SK-N-SH (cell line): ENCODE results near the gene TGFBI. TPM values are rescaled to one million over a fixed set of nuclear protein-coding genes. Genes with fewer than 3 reads are reported as not detected.
A peak's percentile ranks its signal among the peaks of the same experiment; 100 is the strongest.

ENCODE experiments used
- CTCF ChIA-PET: fragments of 300-600, 350-600 bp; formaldehyde crosslinking; extraction: SDS; loops from one replicate; lab custom pipeline; 2021; lab: Yijun Ruan, JAX
- POLR2A ChIA-PET: fragments of 350-600 bp; sonication (Branson Sonifier 250); formaldehyde crosslinking; extraction: SDS; loops from one replicate; lab custom pipeline; 2020; ENCODE audit warnings: antibody characterized with exemption, inconsistent platforms; lab: Yijun Ruan, JAX
- DNase-seq: peaks from one replicate; pipeline ENCODE4 v3.0.0; 2012
- H2AFZ ChIP-seq: fragments of 200-600 bp; sonication (generic); 2 replicates; pipeline ENCODE4 v1.8.1; 2016; ENCODE audit warnings: antibody characterized with exemption, mild to moderate bottlenecking, low read depth
- H3F3A ChIP-seq: fragments of 200-600 bp; sonication (generic); replicated peaks from 2 replicates; pipeline ENCODE3; 2016; ENCODE audit warnings: antibody characterized with exemption, mild to moderate bottlenecking; ENCODE audit not compliant: insufficient read depth
- H3K27ac ChIP-seq, 2 experiments: fragments of 200-500 bp in 1 of 2; fragments of 200-600 bp in 1 of 2; sonication (Bioruptor generic) in 1 of 2; sonication (generic), shearing (Covaris generic) in 1 of 2; 2 replicates each; pipeline versions ENCODE4 v1.5.1 to v1.6.1; 2014 to 2016; ENCODE audit warnings: low read depth in 2 of 2, inconsistent platforms in 1 of 2, low read length in 1 of 2, mild to moderate bottlenecking in 1 of 2, mixed read lengths in 1 of 2
- H3K27me3 ChIP-seq: fragments of 200-600 bp; sonication (generic), shearing (Covaris generic); 2 replicates; pipeline ENCODE4 v1.6.1; 2016; ENCODE audit warnings: mixed run types; ENCODE audit not compliant: insufficient read depth
- H3K36me3 ChIP-seq, 2 experiments: fragments of 200-500 bp in 1 of 2; fragments of 200-600 bp in 1 of 2; sonication (Bioruptor generic) in 1 of 2; sonication (generic) in 1 of 2; replicated peaks in 1 of 2; 2 replicates each; pipeline versions ENCODE3 to v1.5.1; 2014 to 2016; ENCODE audit warnings: low read length in 1 of 2, mild to moderate bottlenecking in 1 of 2; ENCODE audit not compliant: insufficient read depth in 2 of 2, control insufficient read depth in 1 of 2
- H3K4me1 ChIP-seq, 2 experiments: fragments of 200-500 bp in 1 of 2; fragments of 200-600 bp in 1 of 2; sonication (Bioruptor generic) in 1 of 2; sonication (generic), shearing (Covaris generic) in 1 of 2; 2 replicates each; pipeline versions ENCODE4 v1.5.1 to v1.6.1; 2014 to 2016; ENCODE audit warnings: low read depth in 1 of 2, low read length in 1 of 2, mixed run types in 1 of 2; ENCODE audit not compliant: insufficient read depth in 2 of 2, control insufficient read depth in 1 of 2
- H3K4me2 ChIP-seq: fragments of 200-600 bp; sonication (generic), shearing (Covaris generic); 2 replicates; pipeline ENCODE4 v1.6.1; 2017; ENCODE audit warnings: mixed run types
- H3K4me3 ChIP-seq, 2 experiments: fragments of 200-500 bp in 1 of 2; fragments of 200-600 bp in 1 of 2; sonication (Bioruptor generic) in 1 of 2; sonication (generic), shearing (Covaris generic) in 1 of 2; 2 replicates each; pipeline versions ENCODE4 v1.5.1 to v1.8.1; 2014 to 2016; ENCODE audit warnings: low read depth in 2 of 2, inconsistent platforms in 1 of 2, low read length in 1 of 2, mild to moderate bottlenecking in 1 of 2, mixed read lengths in 1 of 2, moderate library complexity in 1 of 2
- H3K79me2 ChIP-seq: fragments of 200-600 bp; sonication (generic); 2 replicates; pipeline ENCODE4 v1.8.1; 2017; ENCODE audit warnings: mild to moderate bottlenecking; ENCODE audit not compliant: insufficient read depth
- H3K9ac ChIP-seq: fragments of 200-600 bp; sonication (generic); 2 replicates; pipeline ENCODE4 v1.6.1; 2017; ENCODE audit warnings: mixed run types
- H3K9me2 ChIP-seq: fragments of 200-600 bp; sonication (generic); 2 replicates; pipeline ENCODE4 v1.6.1; 2017; ENCODE audit warnings: mixed run types
- H3K9me3 ChIP-seq: fragments of 200-600 bp; sonication (generic); 2 replicates; pipeline ENCODE4 v1.6.1; 2017; ENCODE audit warnings: mixed run types, mild to moderate bottlenecking, moderate library complexity
- H4K20me1 ChIP-seq: fragments of 200-600 bp; sonication (generic); 2 replicates; pipeline ENCODE4 v1.6.1; 2017; ENCODE audit warnings: mild to moderate bottlenecking, mixed run types; ENCODE audit not compliant: insufficient read depth
- FOXJ3 ChIP-seq: sonication (generic); formaldehyde crosslinking; IDR thresholded peaks from 2 replicates; pipeline ENCODE4 v1.5.1; 2020; ENCODE audit warnings: mild to moderate bottlenecking, missing genetic modification reagents
- FOXM1 ChIP-seq: IDR thresholded peaks from 2 replicates; pipeline ENCODE4 v1.4.0; 2012; ENCODE audit warnings: low read depth, mild to moderate bottlenecking
- GABPA ChIP-seq: IDR thresholded peaks from 2 replicates; pipeline ENCODE4 v1.4.0; 2012; ENCODE audit warnings: low read depth, mild to moderate bottlenecking
- GATA2 ChIP-seq: sonication (generic); formaldehyde crosslinking; IDR thresholded peaks from 2 replicates; pipeline ENCODE4 v1.5.0; 2020; ENCODE audit warnings: mild to moderate bottlenecking, missing genetic modification reagents
- IRF3 ChIP-seq: fragments of 150-350 bp; IDR thresholded peaks from 2 replicates; pipeline ENCODE4 v1.6.1; 2016; ENCODE audit warnings: mild to moderate bottlenecking, low read depth, low read length
- JUND ChIP-seq: IDR thresholded peaks from 2 replicates; pipeline ENCODE4 v1.4.0; 2012
- MEF2A ChIP-seq: IDR thresholded peaks from 2 replicates; pipeline ENCODE4 v1.4.0; 2012; ENCODE audit warnings: low read depth, borderline replicate concordance
- NFIC ChIP-seq: IDR thresholded peaks from 2 replicates; pipeline ENCODE4 v1.4.0; 2012; ENCODE audit warnings: borderline replicate concordance
- PBX3 ChIP-seq: IDR thresholded peaks from 2 replicates; pipeline ENCODE4; 2012
- POLR2AphosphoS5 ChIP-seq: IDR thresholded peaks from 2 replicates; pipeline ENCODE4 v1.6.1; 2012; ENCODE audit warnings: low read depth, low read length
- RCOR1 ChIP-seq: fragments of 150-350 bp; IDR thresholded peaks from 2 replicates; pipeline ENCODE4 v1.6.1; 2017; ENCODE audit warnings: antibody characterized with exemption, low read length
- RFX5 ChIP-seq: IDR thresholded peaks from 2 replicates; pipeline ENCODE4 v1.6.1; 2012; ENCODE audit warnings: mild to moderate bottlenecking, improper control_type of control experiment, low read length
- RXRA ChIP-seq: IDR thresholded peaks from 2 replicates; pipeline ENCODE4 v1.4.0; 2012; ENCODE audit warnings: low read depth, mild to moderate bottlenecking, borderline replicate concordance
- TCF12 ChIP-seq: IDR thresholded peaks from 2 replicates; pipeline ENCODE4 v1.4.0; 2012
- YY1 ChIP-seq: IDR thresholded peaks from 2 replicates; pipeline ENCODE4 v1.4.0; 2012; ENCODE audit warnings: low read depth, mild to moderate bottlenecking
- WGBS: methylation state at CpG from one replicate; pipeline ENCODE4 v1.1.6; 2017; ENCODE audit warnings: low lambda C conversion rate; 5-methylcytosine and 5-hydroxymethylcytosine counted together
- polyA plus RNA-seq, 3 experiments: library from polyadenylated mRNA; depleted of rRNA; stranded (reverse); fragments of >200 nt; gene quantifications; 2 replicates each; pipeline ENCODE4 v1.2.3, GENCODE V29; 2012
- TF ChIP-seq, protein P1 (sequence below): fragments of 150-350 bp; IDR thresholded peaks from 2 replicates; pipeline ENCODE4 v1.6.1; 2017; ENCODE audit warnings: antibody characterized with exemption, low read length, low read depth, borderline replicate concordance
- TF ChIP-seq, protein P2 (sequence below): fragments of 200-600 bp; sonication (generic); IDR thresholded peaks from 2 replicates; pipeline ENCODE4 v1.6.1; 2017; ENCODE audit warnings: antibody characterized with exemption, mild to moderate bottlenecking, moderate library complexity
- TF ChIP-seq, protein P3 (sequence below): IDR thresholded peaks from 2 replicates; pipeline ENCODE4 v1.6.1; 2012; ENCODE audit warnings: mild to moderate bottlenecking, low read depth, low read length, moderate library complexity

Gene TGFBI
- polyA plus RNA-seq, 1 of the 3 experiments (the other 2 are of a cell fraction), result 2,678 TPM

DNA sequence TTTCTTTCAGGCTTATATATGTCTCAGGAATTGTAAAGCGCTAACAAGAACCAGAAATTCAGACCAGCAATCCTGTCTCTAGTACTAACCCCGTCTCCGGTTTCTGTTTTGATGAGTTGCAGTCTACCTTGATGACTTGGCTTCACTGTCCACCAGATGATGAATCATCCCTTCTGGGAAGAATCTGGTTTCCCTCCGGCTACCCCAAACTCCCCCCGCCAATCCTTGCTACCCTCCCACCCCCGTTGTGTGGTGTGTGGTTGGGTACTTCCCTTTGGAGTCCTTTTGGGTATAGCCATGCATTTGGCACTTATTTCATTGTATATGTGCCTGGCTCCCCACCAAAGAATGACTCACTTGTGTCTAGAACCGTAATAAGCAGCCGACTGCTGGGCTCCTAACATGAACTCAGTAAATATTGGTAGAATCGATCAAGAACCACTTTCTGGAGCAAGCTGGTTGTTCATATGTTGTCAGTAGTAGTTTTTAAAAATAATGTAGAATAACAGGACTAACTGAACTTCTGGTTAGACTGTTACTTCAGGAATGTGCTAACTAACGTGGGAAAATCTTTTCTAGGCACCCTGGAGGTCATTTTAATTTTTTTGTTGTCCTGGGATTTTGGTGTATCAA, 8.3 kb upstream of the TGFBI start (continued):
- TF ChIP-seq, protein P1, sequence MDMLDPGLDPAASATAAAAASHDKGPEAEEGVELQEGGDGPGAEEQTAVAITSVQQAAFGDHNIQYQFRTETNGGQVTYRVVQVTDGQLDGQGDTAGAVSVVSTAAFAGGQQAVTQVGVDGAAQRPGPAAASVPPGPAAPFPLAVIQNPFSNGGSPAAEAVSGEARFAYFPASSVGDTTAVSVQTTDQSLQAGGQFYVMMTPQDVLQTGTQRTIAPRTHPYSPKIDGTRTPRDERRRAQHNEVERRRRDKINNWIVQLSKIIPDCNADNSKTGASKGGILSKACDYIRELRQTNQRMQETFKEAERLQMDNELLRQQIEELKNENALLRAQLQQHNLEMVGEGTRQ, result no peak
- TF ChIP-seq NFIC (peak; percentile 98), YY1 (peak; percentile 26; the same call in 1 of the 2 replicates), GABPA (peak; percentile 40), FOXJ3 (no peak), RCOR1 (no peak), RXRA (peak; percentile 98), POLR2AphosphoS5 (peak; percentile 97), PBX3 (peak; percentile 99)

GRCh38 chr5:136021016-136021405, 7.8 kb upstream of the TGFBI start:
- no peaks in the 10 kb centered on the region for H3K27me3 ChIP-seq
- DNase-seq, result no peak
- no peaks in the 10 kb centered on the region for H3K79me2 ChIP-seq
- ChIA-PET POLR2A (no interaction called here), CTCF (interaction anchor here (0.6 to 1.4 kb wide), 2 partner anchors 62 to 490 kb away, joined by 3 read pairs; no protein-coding TSS in a partner anchor)
- 24% methylated on average over 4 of the region's 4 CpGs for WGBS
- TF ChIP-seq TCF12, result no peak
- no peak for TF ChIP-seq PBX3
- no peak for TF ChIP-seq RXRA
- TF ChIP-seq POLR2AphosphoS5, result no peak
- TF ChIP-seq MEF2A, result no peak
- TF ChIP-seq GATA2 (CRISPR knock-in tag), result no peak
- no peak for TF ChIP-seq IRF3
- TF ChIP-seq NFIC, result no peak
- TF ChIP-seq FOXM1, result no peak
- TF ChIP-seq RFX5, result no peak
- no peak for TF ChIP-seq JUND
- TF ChIP-seq, protein P2, sequence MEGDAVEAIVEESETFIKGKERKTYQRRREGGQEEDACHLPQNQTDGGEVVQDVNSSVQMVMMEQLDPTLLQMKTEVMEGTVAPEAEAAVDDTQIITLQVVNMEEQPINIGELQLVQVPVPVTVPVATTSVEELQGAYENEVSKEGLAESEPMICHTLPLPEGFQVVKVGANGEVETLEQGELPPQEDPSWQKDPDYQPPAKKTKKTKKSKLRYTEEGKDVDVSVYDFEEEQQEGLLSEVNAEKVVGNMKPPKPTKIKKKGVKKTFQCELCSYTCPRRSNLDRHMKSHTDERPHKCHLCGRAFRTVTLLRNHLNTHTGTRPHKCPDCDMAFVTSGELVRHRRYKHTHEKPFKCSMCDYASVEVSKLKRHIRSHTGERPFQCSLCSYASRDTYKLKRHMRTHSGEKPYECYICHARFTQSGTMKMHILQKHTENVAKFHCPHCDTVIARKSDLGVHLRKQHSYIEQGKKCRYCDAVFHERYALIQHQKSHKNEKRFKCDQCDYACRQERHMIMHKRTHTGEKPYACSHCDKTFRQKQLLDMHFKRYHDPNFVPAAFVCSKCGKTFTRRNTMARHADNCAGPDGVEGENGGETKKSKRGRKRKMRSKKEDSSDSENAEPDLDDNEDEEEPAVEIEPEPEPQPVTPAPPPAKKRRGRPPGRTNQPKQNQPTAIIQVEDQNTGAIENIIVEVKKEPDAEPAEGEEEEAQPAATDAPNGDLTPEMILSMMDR, result no peak
- no peak for TF ChIP-seq YY1
- TF ChIP-seq, protein P3, sequence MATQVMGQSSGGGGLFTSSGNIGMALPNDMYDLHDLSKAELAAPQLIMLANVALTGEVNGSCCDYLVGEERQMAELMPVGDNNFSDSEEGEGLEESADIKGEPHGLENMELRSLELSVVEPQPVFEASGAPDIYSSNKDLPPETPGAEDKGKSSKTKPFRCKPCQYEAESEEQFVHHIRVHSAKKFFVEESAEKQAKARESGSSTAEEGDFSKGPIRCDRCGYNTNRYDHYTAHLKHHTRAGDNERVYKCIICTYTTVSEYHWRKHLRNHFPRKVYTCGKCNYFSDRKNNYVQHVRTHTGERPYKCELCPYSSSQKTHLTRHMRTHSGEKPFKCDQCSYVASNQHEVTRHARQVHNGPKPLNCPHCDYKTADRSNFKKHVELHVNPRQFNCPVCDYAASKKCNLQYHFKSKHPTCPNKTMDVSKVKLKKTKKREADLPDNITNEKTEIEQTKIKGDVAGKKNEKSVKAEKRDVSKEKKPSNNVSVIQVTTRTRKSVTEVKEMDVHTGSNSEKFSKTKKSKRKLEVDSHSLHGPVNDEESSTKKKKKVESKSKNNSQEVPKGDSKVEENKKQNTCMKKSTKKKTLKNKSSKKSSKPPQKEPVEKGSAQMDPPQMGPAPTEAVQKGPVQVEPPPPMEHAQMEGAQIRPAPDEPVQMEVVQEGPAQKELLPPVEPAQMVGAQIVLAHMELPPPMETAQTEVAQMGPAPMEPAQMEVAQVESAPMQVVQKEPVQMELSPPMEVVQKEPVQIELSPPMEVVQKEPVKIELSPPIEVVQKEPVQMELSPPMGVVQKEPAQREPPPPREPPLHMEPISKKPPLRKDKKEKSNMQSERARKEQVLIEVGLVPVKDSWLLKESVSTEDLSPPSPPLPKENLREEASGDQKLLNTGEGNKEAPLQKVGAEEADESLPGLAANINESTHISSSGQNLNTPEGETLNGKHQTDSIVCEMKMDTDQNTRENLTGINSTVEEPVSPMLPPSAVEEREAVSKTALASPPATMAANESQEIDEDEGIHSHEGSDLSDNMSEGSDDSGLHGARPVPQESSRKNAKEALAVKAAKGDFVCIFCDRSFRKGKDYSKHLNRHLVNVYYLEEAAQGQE, result no peak
- no peaks in the 10 kb centered on the region for H3K9me2 ChIP-seq
- H3K4me1 ChIP-seq, result peaks cover 31 to 42% of the 10 kb centered on the region in 2 experiments
- H3K36me3 ChIP-seq, result no peaks in the 10 kb centered on the region
- H2AFZ ChIP-seq, result no peak overlapping the region
- H3K4me2 ChIP-seq, result peak overlapping the region; percentile 26; the same call in 1 of the 2 replicates
- no peak overlapping the region for H3K4me3 ChIP-seq
- peaks cover 51% of the 10 kb centered on the region for H3F3A ChIP-seq
- H3K9me3 ChIP-seq, result no peaks in the 10 kb centered on the region
- H3K9ac ChIP-seq, result peak overlapping the region; percentile 56
- H3K27ac ChIP-seq, result peak overlapping the region; percentile 94 to 100
- H4K20me1 ChIP-seq, result no peaks in the 10 kb centered on the region
